DLD1 (cell line): ENCODE measurements around the gene PREX1.

ENCODE experiments used
- in situ Hi-C: cut with HindIII; loops from 2 replicates; pipeline ENCODE4 v1.10.0; 2017; ENCODE audit warnings: low sequenced_read_pairs

The PREX1 gene

GRCh38 chr20:48723308-48724264 is 104.2 kb downstream of the PREX1 start:
- in situ Hi-C loops, result no loop called here

- in situ Hi-C loops, result no loop called here
Measured at GRCh38 chr20:48722737-48723191, 105.0 kb downstream of the PREX1 start.

- in situ Hi-C loops, result no loop called here
Measured at GRCh38 chr20:48722002-48722731, 105.6 kb downstream of the PREX1 start.

- in situ Hi-C loops, result no loop called here
Measured at GRCh38 chr20:48721324-48722001, 106.3 kb downstream of the PREX1 start.

GRCh38 chr20:48720256-48720985 is 107.4 kb downstream of the PREX1 start:
- in situ Hi-C loops, result no loop called here

- in situ Hi-C loops, result no loop called here
Measured at GRCh38 chr20:48719598-48720255, 108.1 kb downstream of the PREX1 start.

- in situ Hi-C loops, result no loop called here
Measured at GRCh38 chr20:48718786-48719578, 108.8 kb downstream of the PREX1 start.

- in situ Hi-C loops, result no loop called here
Measured at GRCh38 chr20:48717680-48718223, 110.0 kb downstream of the PREX1 start.

- in situ Hi-C loops, result no loop called here
Measured at GRCh38 chr20:48717095-48717672, 110.6 kb downstream of the PREX1 start.

- in situ Hi-C loops, result no loop called here
Measured at GRCh38 chr20:48716541-48716940, 111.3 kb downstream of the PREX1 start.

- in situ Hi-C loops, result no loop called here
Measured at GRCh38 chr20:48716086-48716485, 111.7 kb downstream of the PREX1 start.

GRCh38 chr20:48714764-48715163 is 113.0 kb downstream of the PREX1 start:
- in situ Hi-C loops, result no loop called here

GRCh38 chr20:48711696-48712464 is 115.9 kb downstream of the PREX1 start:
- in situ Hi-C loops, result no loop called here

GRCh38 chr20:48711044-48711428 is 116.8 kb downstream of the PREX1 start:
- in situ Hi-C loops, result no loop called here

- in situ Hi-C loops, result no loop called here
Measured at GRCh38 chr20:48710341-48711043, 117.3 kb downstream of the PREX1 start.

GRCh38 chr20:48709744-48710143 is 118.1 kb downstream of the PREX1 start:
- in situ Hi-C loops, result no loop called here

- in situ Hi-C loops, result no loop called here
Measured at GRCh38 chr20:48709058-48709691, 118.6 kb downstream of the PREX1 start.
